Uterus (tissue), 4 donors: Measurements from ENCODE around the gene SNRPB. TPM values are rescaled to one million over a fixed set of nuclear protein-coding genes. Genes with fewer than 3 reads are reported as not detected.
A peak's percentile ranks its signal among the peaks of the same experiment; 100 is the strongest.

Source experiments
- DNase-seq, 2 donors: peaks; one replicate each; pipeline ENCODE4 v3.0.0-alpha.2; 2019 to 2020
- H3K27ac ChIP-seq, 2 donors: fragments of 200-600 bp; sonication (generic); 1 replicate in 1 of 2; 2 replicates in 1 of 2; pipeline ENCODE4 v1.5.1; 2016 to 2018
- H3K27me3 ChIP-seq, 2 donors: fragments of 200-600 bp; sonication (generic); one replicate each; pipeline ENCODE4 v1.5.1; 2018 to 2019; ENCODE audit warnings: control low read depth in 1 of 2
- H3K36me3 ChIP-seq, 2 donors: fragments of 200-600 bp; sonication (generic); one replicate each; pipeline ENCODE4 v1.5.1; 2019; ENCODE audit warnings: control low read depth in 1 of 2
- H3K4me1 ChIP-seq, 2 donors: fragments of 200-600 bp; sonication (generic); one replicate each; pipeline ENCODE4 v1.5.1; 2018 to 2019; ENCODE audit warnings: control low read depth in 1 of 2
- H3K4me3 ChIP-seq, 2 donors: fragments of 200-600 bp; sonication (generic); 1 replicate in 1 of 2; 2 replicates in 1 of 2; pipeline ENCODE4 v1.5.1; 2018 to 2019; ENCODE audit warnings: mild to moderate bottlenecking in 1 of 2
- H3K9me3 ChIP-seq, 2 donors: fragments of 200-600 bp; sonication (generic); one replicate each; pipeline ENCODE4 v1.5.1; 2019; ENCODE audit warnings: control low read depth in 1 of 2
- POLR2A ChIP-seq, 2 donors: fragments of 450-650 bp; IDR thresholded peaks; one replicate each; pipeline ENCODE4 v1.6.1; 2016; ENCODE audit warnings: antibody characterized with exemption in 2 of 2, mild to moderate bottlenecking in 1 of 2, moderate library complexity in 1 of 2
- intact Hi-C: fragments of 100-400 bp; cut with DNase I; formaldehyde crosslinking; loops from one replicate; pipeline ENCODE4 v1.15.1; 2023; ENCODE audit warnings: low total_unique reads
- total RNA-seq, 4 donors: library from RNA; depleted of rRNA in 3 of 4; stranded (reverse); fragments of >200 nt in 3 of 4; gene quantifications; one replicate each; pipeline versions ENCODE4 v1.1.0 to v1.2.4, GENCODE V29; 2014 to 2023
- TF ChIP-seq, protein P1 (sequence below), 4 experiments: fragments of 200-600 bp in 2 of 4; fragments of 450-650 bp in 2 of 4; sonication (generic) in 2 of 4; IDR thresholded peaks; one replicate each; pipeline ENCODE4 v1.5.1; 2016 to 2019; ENCODE audit warnings: antibody characterized with exemption in 4 of 4, mild to moderate bottlenecking in 2 of 4, moderate library complexity in 1 of 4
- donor health status: DM: yes; HTN: yes; CAD: no.

The SNRPB gene
- total RNA-seq, 4 donors from 2014 or later = 108 to 268 (median 133) TPM

DNA sequence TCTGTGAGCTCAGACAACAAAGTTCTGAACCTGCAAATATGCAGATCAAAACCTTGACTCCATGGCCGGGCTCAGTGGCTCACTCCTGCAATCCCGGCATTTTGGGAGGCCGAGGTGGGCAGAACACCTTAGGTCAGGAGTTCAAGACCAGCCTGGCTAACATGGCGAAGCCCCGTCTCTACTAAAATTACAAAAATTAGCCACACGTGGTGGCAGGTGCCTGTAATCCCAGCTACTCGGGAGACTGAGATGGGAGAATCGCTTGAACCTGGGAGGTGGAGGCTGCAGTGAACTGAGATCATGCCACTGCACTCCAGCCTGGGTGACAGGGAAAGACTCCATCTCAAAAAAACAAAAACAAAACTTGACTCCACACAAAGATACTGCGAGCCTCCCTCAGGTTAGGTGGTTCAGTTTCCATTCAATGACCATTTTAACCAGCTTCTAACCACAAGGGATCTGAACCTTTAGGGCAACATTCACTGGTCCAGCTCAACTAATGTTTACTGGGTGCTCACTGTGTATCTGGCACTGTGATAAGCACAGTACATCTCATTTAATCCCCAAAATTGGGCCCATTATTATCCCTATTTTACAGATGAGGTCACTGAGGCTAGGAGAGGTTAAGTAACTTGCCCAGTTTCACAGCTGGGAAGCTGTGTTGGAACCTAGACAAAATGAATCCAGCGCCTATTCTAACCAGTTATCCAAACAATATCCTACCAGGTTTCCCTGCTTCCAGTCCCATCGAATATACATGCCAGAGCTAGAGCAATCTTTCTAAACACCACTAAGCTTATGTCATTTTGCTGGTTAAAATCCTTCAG, 1.8 kb downstream of the SNRPB start:
- H3K27ac ChIP-seq = peak overlapping the region in 1 of 2 donors; percentile 96

DNA sequence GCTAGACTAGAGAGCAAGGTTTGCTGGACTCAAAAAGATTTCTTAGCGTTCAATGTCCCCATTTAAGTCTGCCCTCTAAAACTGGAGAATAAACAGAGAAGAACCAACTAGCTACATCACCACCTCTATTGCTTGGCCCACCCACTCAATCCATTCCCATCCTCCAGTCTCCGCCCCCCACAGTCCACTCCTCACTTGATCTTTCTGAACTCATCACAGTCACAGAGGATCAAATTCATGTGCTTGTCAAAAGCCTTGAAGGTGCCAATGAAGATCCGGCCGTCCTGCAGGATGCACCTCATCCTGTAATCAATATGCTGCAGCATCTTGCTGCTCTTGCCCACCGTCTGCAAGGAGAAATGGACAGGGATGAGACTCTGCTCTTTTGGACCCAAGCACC, 3.2 kb downstream of the SNRPB start:
- Histone ChIP-seq H3K27me3 (no peaks in the 10 kb centered on the region), H3K36me3 (no peaks in the 10 kb centered on the region), H3K27ac (no peak overlapping the region), H3K4me3 (no peak overlapping the region), H3K4me1 (peaks cover 6 to 11% of the 10 kb centered on the region in 2 donors), H3K9me3 (no peaks in the 10 kb centered on the region)
- intact Hi-C loops = no loop called here
- no peak for TF ChIP-seq POLR2A (IDR thresholded peaks at IDR 0.05)
- TF ChIP-seq, protein P1, sequence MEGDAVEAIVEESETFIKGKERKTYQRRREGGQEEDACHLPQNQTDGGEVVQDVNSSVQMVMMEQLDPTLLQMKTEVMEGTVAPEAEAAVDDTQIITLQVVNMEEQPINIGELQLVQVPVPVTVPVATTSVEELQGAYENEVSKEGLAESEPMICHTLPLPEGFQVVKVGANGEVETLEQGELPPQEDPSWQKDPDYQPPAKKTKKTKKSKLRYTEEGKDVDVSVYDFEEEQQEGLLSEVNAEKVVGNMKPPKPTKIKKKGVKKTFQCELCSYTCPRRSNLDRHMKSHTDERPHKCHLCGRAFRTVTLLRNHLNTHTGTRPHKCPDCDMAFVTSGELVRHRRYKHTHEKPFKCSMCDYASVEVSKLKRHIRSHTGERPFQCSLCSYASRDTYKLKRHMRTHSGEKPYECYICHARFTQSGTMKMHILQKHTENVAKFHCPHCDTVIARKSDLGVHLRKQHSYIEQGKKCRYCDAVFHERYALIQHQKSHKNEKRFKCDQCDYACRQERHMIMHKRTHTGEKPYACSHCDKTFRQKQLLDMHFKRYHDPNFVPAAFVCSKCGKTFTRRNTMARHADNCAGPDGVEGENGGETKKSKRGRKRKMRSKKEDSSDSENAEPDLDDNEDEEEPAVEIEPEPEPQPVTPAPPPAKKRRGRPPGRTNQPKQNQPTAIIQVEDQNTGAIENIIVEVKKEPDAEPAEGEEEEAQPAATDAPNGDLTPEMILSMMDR (IDR thresholded peaks at IDR 0.05) = no peak
- no peak for DNase-seq

More for the DNA sequence above, 1.8 kb downstream of the SNRPB start:
- H3K36me3 ChIP-seq = no peaks in the 10 kb centered on the region
- H3K4me3 ChIP-seq = peak overlapping the region in 1 of 2 donors; percentile 49
- H3K27me3 ChIP-seq = no peaks in the 10 kb centered on the region
- peaks cover 6 to 11% of the 10 kb centered on the region in 2 donors for H3K4me1 ChIP-seq
- no peak for TF ChIP-seq POLR2A (IDR thresholded peaks at IDR 0.05)
- TF ChIP-seq, protein P1 (IDR thresholded peaks at IDR 0.05) = no peak
- intact Hi-C loops = no loop called here
- no peaks in the 10 kb centered on the region for H3K9me3 ChIP-seq
- no peak for DNase-seq

DNA sequence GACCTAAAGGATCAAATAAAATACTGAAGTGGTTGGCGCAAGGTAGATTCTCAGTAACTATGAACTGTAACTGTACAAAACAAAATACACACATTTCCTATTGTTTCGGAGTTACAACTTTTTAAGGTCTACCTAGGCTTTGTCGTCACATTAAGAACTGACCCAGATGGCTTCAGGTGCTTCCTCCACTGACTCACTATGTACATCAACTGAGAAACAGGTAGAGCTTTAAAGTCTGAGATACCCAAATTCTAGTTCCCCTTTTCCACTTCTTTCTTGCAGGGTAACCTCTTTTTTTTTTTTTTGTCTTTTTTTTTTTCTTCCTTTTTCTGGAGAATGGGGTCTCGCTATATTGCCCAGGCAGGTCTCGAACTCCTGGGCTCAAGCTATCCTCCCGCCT, 5.5 kb downstream of the SNRPB start:
- Histone ChIP-seq H3K4me1 (peaks cover 6 to 11% of the 10 kb centered on the region in 2 donors), H3K4me3 (no peak overlapping the region), H3K36me3 (no peaks in the 10 kb centered on the region), H3K9me3 (no peaks in the 10 kb centered on the region), H3K27me3 (no peaks in the 10 kb centered on the region), H3K27ac (no peak overlapping the region)
- TF ChIP-seq, protein P1 (IDR thresholded peaks at IDR 0.05) = no peak
- TF ChIP-seq POLR2A (IDR thresholded peaks at IDR 0.05) = no peak
- intact Hi-C loops = no loop called here
- DNase-seq = no peak

DNA sequence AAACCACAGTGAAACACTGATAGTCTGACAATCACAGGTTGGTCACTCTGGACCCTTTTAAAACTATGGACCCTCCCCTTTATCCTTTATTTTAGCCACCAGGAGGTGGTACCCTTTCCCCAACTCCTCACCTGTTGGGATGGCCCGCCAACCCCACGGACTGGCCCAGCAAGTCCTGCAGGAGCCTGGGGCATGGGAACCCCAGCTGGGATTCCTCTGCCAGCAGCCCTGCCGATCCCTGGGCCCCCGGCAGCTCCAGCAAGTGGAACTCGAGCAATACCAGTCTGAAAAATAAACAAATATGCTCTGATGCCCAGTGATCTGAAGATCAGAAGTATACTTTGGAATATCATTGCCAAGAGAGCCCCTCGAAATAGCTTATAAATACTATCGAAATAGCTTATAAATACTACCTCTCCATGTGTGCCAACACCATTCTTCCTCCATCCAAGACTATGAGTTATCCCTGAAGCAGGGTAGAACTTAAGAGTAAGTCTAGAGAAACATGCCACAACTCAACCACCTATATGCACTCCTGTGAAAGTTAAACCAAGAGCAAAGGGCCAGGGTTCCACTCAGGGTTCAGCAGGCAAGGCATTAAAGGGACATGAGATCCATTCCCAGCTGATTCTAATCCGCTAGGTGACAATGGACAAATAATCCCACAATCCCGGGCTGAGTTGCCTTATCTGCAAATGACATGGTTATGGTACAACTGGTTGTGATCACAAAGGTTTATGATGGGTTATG, 6.8 kb downstream of the SNRPB start:
- H3K4me3 ChIP-seq = no peak overlapping the region
- H3K27me3 ChIP-seq = no peaks in the 10 kb centered on the region
- no peaks in the 10 kb centered on the region for H3K36me3 ChIP-seq
- intact Hi-C loops = no loop called here
- no peak for TF ChIP-seq POLR2A (IDR thresholded peaks at IDR 0.05)
- TF ChIP-seq, protein P1 (IDR thresholded peaks at IDR 0.05) = no peak
- no peaks in the 10 kb centered on the region for H3K9me3 ChIP-seq
- no peak overlapping the region for H3K27ac ChIP-seq
- no peak for DNase-seq
- H3K4me1 ChIP-seq = peaks cover 5 to 7% of the 10 kb centered on the region in 2 donors

DNA sequence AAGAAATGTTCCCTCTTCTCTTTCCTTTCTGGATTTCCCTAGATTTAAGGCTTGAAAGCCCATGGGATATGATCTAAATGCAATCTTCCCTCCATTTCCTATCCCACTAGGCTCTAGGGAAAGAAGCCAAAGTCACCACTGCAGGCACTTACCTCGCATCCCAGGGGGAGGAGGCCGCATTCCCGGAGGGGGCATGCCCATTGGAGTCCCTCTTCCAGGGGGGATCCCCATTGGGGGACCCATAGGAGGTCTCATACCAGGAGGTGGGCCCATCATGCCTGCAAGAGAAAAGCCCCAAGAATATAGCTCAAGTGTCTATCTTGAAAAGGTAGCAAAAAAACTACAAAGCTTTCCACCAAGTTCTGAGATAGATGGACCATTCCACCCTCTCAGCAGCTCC, 8.1 kb downstream of the SNRPB start:
- Histone ChIP-seq H3K27me3 (no peaks in the 10 kb centered on the region), H3K27ac (no peak overlapping the region), H3K4me1 (no peaks in the 10 kb centered on the region), H3K4me3 (no peak overlapping the region), H3K36me3 (no peaks in the 10 kb centered on the region), H3K9me3 (no peaks in the 10 kb centered on the region)
- intact Hi-C loops = no loop called here
- DNase-seq = no peak
- no peak for TF ChIP-seq POLR2A (IDR thresholded peaks at IDR 0.05)
- TF ChIP-seq, protein P1 (IDR thresholded peaks at IDR 0.05) = no peak
